ENCODE results near the gene PCYT1A.

DNA sequence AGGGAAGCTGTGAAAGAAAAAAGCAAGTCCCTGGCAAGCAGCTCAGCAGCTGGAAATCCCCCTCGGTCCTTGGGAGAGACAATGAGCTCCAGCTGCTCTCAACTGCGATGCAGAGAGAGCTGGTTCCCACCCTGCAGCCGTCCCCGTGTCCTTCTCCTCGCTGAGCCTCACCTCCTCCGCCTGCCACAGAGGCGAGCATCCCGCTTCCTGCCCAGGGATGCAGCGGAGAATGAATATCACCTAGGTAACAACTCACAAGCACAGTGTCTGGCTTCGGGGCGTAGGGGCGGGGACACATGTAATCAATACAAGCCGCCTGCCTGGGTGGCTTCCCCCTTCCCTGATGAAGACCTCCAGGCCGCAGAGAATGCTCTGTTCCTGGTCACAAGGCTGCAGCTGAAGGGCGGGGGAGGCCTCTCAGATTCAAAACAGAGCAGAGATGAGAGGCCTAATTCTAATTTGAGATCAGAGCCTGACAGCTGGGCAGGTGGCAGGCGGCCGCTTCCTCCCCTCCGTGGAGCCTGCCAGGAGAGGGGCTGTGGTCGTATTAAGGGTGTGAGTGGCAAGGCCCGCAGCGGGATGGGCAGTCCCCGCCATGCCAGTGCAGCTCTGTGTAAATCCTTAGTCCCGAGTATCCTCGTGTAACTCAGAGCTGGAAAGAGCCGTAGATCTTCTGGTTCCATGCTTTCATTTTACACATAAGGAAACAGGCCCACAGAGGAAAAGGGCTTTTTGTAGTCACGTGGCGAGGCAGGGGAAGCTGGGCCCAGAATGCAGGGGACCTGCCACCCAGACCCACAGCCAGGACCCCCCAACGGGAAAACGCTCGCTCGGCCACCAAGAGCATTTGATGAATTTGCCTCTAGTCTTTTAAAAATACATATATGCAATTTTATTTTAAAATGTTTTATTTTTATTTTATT lies 100.6 kb downstream of the PCYT1A start:
- TF ChIP-seq EZH2 (IDR thresholded peaks at IDR 0.05; ENCODE audit: borderline replicate concordance, low read length), result no peak
- TF ChIP-seq, protein P1, sequence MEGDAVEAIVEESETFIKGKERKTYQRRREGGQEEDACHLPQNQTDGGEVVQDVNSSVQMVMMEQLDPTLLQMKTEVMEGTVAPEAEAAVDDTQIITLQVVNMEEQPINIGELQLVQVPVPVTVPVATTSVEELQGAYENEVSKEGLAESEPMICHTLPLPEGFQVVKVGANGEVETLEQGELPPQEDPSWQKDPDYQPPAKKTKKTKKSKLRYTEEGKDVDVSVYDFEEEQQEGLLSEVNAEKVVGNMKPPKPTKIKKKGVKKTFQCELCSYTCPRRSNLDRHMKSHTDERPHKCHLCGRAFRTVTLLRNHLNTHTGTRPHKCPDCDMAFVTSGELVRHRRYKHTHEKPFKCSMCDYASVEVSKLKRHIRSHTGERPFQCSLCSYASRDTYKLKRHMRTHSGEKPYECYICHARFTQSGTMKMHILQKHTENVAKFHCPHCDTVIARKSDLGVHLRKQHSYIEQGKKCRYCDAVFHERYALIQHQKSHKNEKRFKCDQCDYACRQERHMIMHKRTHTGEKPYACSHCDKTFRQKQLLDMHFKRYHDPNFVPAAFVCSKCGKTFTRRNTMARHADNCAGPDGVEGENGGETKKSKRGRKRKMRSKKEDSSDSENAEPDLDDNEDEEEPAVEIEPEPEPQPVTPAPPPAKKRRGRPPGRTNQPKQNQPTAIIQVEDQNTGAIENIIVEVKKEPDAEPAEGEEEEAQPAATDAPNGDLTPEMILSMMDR (conservative IDR thresholded peaks at IDR 0.05 in 1 of 2, IDR thresholded peaks at IDR 0.05 in 1 of 2; ENCODE audit: extremely low read depth in 1 of 2, insufficient read depth in 1 of 2, low read depth in 1 of 2, low read length in 2 of 2), result no peak

Measured in mammary epithelial cell (primary cell).